ENCODE measurements around the gene SETBP1. TPM values are rescaled to one million over a fixed set of nuclear protein-coding genes. Genes with fewer than 3 reads are reported as not detected.

Gene SETBP1
- total and polyA plus RNA-seq, 9 of the 15 experiments (the other 6 are each of a cell fraction or from before 2014, with no cell fraction given): under 0.01 to 0.13 (median 0.04) TPM

DNA sequence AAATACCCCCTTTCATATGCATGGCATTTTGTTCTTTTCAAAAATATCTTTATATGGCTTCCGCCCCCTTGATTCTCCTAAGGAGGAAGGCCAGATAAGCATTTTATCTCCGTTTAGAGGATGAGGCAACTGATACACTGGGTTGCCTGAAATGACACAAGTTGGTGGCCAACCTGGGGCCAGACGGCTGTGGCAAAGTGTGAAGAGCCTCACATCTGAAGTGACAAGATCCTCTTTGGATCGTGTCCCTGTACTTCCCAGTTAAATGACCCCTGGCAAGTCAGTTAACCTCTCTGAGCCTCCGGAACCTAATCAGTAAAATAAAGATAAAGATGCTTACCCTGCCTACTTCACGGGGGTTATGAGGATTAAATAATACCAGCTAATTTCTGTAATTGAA lies 4.6 kb downstream of the SETBP1 start:
- CTCF ChIA-PET (ENCODE audit: low intra/inter-chr PET ratio): no interaction called here
- no peak for TF ChIP-seq PML (IDR thresholded peaks at IDR 0.05; ENCODE audit: low read length)
- Histone ChIP-seq H3K4me2 (ENCODE audit: insufficient read depth, low read length) (no peak overlapping the region), H3K27me3 (ENCODE audit: control insufficient read depth in 2 of 2, insufficient read depth in 2 of 2, low read length in 2 of 2) (peaks cover 2 to 13% of the 10 kb centered on the region in 2 experiments; a peak in 4 of 5 replicates), H3K9ac (ENCODE audit: insufficient read depth in 1 of 2, low read depth in 2 of 2, low read length in 2 of 2) (no peak overlapping the region), H3K9me3 (replicated peaks; ENCODE audit: control insufficient read depth, insufficient read depth, low read depth, low read length) (no peaks in the 10 kb centered on the region), H3K4me3 (no peak overlapping the region), H3K27ac (ENCODE audit: extremely low read depth, low read depth, low read length) (no peak overlapping the region), H3K9me1 (ENCODE audit: control insufficient read depth, insufficient read depth, low read length) (no peaks in the 10 kb centered on the region), H3K4me1 (replicated peaks in 1 of 2; ENCODE audit: control insufficient read depth in 2 of 2, insufficient read depth in 2 of 2, low read length in 2 of 2) (peaks cover 0 to 2% of the 10 kb centered on the region in 2 experiments; a peak in 1 of 5 replicates), H3K79me2 (ENCODE audit: control insufficient read depth, insufficient read depth, low read length) (no peaks in the 10 kb centered on the region), H3K36me3 (ENCODE audit: control insufficient read depth, insufficient read depth, low read length) (no peaks in the 10 kb centered on the region), H2AFZ (ENCODE audit: low read depth, low read length) (no peak overlapping the region), H4K20me1 (replicated peaks; ENCODE audit: control insufficient read depth, insufficient read depth, low read length) (no peaks in the 10 kb centered on the region)
- ATAC-seq: no peak
- intact Hi-C loops (cut with micrococcal nuclease): no loop called here
- no peak for DNase-seq (ENCODE audit: extremely low read depth in 1 of 4, low spot score in 3 of 4)
- 0% methylated on average over 5 of the region's 6 CpGs for WGBS (ENCODE audit: insufficient coverage, low coverage, missing lambda C conversion rate)
- in situ Hi-C loops (cut with MboI): no loop called here
- FAIRE-seq: no peak
- no TSS peak for BruUV-seq (replicated peaks)
- POLR2A ChIA-PET: no interaction called here

GRCh38 chr18:44686156-44686555 lies 5.5 kb downstream of the SETBP1 start:
- no peak overlapping the region for H3K4me3 ChIP-seq
- POLR2A ChIA-PET: no interaction called here
- no peak for ATAC-seq
- WGBS (ENCODE audit: insufficient coverage, low coverage, missing lambda C conversion rate): no CpG with 5 or more reads among the region's 1 CpG
- no peak overlapping the region for H2AFZ ChIP-seq (ENCODE audit: low read depth, low read length)
- CTCF ChIA-PET (ENCODE audit: low intra/inter-chr PET ratio): no interaction called here
- intact Hi-C loops (cut with micrococcal nuclease) (no loop called here), in situ Hi-C loops (cut with MboI) (no loop called here)
- no peak overlapping the region for H3K27ac ChIP-seq (ENCODE audit: extremely low read depth, low read depth, low read length)
- H3K27me3 ChIP-seq (ENCODE audit: control insufficient read depth in 2 of 2, insufficient read depth in 2 of 2, low read length in 2 of 2): peaks cover 1 to 13% of the 10 kb centered on the region in 2 experiments; a peak in 4 of 5 replicates
- H3K4me2 ChIP-seq (ENCODE audit: insufficient read depth, low read length): no peak overlapping the region
- no peaks in the 10 kb centered on the region for H3K36me3 ChIP-seq (ENCODE audit: control insufficient read depth, insufficient read depth, low read length)
- BruUV-seq (replicated peaks): no TSS peak
- TF ChIP-seq, protein P1, sequence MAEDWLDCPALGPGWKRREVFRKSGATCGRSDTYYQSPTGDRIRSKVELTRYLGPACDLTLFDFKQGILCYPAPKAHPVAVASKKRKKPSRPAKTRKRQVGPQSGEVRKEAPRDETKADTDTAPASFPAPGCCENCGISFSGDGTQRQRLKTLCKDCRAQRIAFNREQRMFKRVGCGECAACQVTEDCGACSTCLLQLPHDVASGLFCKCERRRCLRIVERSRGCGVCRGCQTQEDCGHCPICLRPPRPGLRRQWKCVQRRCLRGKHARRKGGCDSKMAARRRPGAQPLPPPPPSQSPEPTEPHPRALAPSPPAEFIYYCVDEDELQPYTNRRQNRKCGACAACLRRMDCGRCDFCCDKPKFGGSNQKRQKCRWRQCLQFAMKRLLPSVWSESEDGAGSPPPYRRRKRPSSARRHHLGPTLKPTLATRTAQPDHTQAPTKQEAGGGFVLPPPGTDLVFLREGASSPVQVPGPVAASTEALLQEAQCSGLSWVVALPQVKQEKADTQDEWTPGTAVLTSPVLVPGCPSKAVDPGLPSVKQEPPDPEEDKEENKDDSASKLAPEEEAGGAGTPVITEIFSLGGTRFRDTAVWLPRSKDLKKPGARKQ (CRISPR knock-in tag; IDR thresholded peaks at IDR 0.05): no peak
- TF ChIP-seq MBD2 (IDR thresholded peaks at IDR 0.05; ENCODE audit: borderline replicate concordance, low read depth) (no peak), ADNP (tag; IDR thresholded peaks at IDR 0.05) (no peak), E2F8 (IDR thresholded peaks at IDR 0.05; ENCODE audit: low read depth, partially characterized antibody) (no peak), CHD1 (IDR thresholded peaks at IDR 0.05; ENCODE audit: low read length) (no peak), SP2 (IDR thresholded peaks at IDR 0.05; ENCODE audit: extremely low read depth, low read depth, low read length, poor library complexity, severe bottlenecking) (no peak), HDAC6 (IDR thresholded peaks at IDR 0.05; ENCODE audit: low read depth, low read length) (no peak), RAD21 (CRISPR knock-in tag; conservative IDR thresholded peaks at IDR 0.05 in 1 of 2, IDR thresholded peaks at IDR 0.05 in 1 of 2) (no peak)
- H3K9me3 ChIP-seq (replicated peaks; ENCODE audit: control insufficient read depth, insufficient read depth, low read depth, low read length): no peaks in the 10 kb centered on the region
- no peaks in the 10 kb centered on the region for H3K4me1 ChIP-seq (replicated peaks in 1 of 2; ENCODE audit: control insufficient read depth in 2 of 2, insufficient read depth in 2 of 2, low read length in 2 of 2)
- no peaks in the 10 kb centered on the region for H4K20me1 ChIP-seq (replicated peaks; ENCODE audit: control insufficient read depth, insufficient read depth, low read length)
- no peak overlapping the region for H3K9ac ChIP-seq (ENCODE audit: insufficient read depth in 1 of 2, low read depth in 2 of 2, low read length in 2 of 2)
- H3K9me1 ChIP-seq (ENCODE audit: control insufficient read depth, insufficient read depth, low read length): no peaks in the 10 kb centered on the region
- H3K79me2 ChIP-seq (ENCODE audit: control insufficient read depth, insufficient read depth, low read length): no peaks in the 10 kb centered on the region
- no peak for FAIRE-seq
- DNase-seq (ENCODE audit: extremely low read depth in 1 of 4, low spot score in 3 of 4): no peak
